ENCODE measurements around the gene CRYBA2. TPM values are rescaled to one million over a fixed set of nuclear protein-coding genes. Genes with fewer than 3 reads are reported as not detected.

Gene CRYBA2
- total RNA-seq, 1 donor from 2014 or later, result not detected

GRCh38 chr2:219025637-219026585 is 32.7 kb upstream of the CRYBA2 start:
- ATAC-seq (no peak), DNase-seq (no peak)
- intact Hi-C loops (cut with micrococcal nuclease), result no loop called here

- ATAC-seq (no peak), DNase-seq (no peak)
- intact Hi-C loops (cut with micrococcal nuclease), result no loop called here
These were observed 30.8 kb upstream of the CRYBA2 start for GRCh38 chr2:219024059-219024458.

GRCh38 chr2:219023045-219023605 is 29.9 kb upstream of the CRYBA2 start:
- ATAC-seq, result no peak
- no peak for DNase-seq
- intact Hi-C loops (cut with micrococcal nuclease), result no loop called here

- intact Hi-C loops (cut with micrococcal nuclease), result no loop called here
These were observed 29.4 kb upstream of the CRYBA2 start for GRCh38 chr2:219022616-219023015.

GRCh38 chr2:219022041-219022440 is 28.8 kb upstream of the CRYBA2 start:
- no peak for DNase-seq
- ATAC-seq, result no peak
- intact Hi-C loops (cut with micrococcal nuclease), result no loop called here

More at GRCh38 chr2:219022616-219023015, 29.4 kb upstream of the CRYBA2 start:
- no peak for ATAC-seq
- DNase-seq, result no peak

- ATAC-seq (no peak), DNase-seq (no peak)
- intact Hi-C loops (cut with micrococcal nuclease), result no loop called here
These were observed 28.4 kb upstream of the CRYBA2 start for GRCh38 chr2:219021591-219021990.

GRCh38 chr2:219020604-219021365 is 27.6 kb upstream of the CRYBA2 start:
- intact Hi-C loops (cut with micrococcal nuclease), result no loop called here
- DNase-seq (no peak), ATAC-seq (no peak)

GRCh38 chr2:219019436-219019835 is 26.2 kb upstream of the CRYBA2 start:
- intact Hi-C loops (cut with micrococcal nuclease), result no loop called here
- ATAC-seq (no peak), DNase-seq (no peak)

GRCh38 chr2:219018726-219019125 is 25.5 kb upstream of the CRYBA2 start:
- intact Hi-C loops (cut with micrococcal nuclease), result no loop called here
- DNase-seq, result no peak
- no peak for ATAC-seq

GRCh38 chr2:219018286-219018685 is 25.1 kb upstream of the CRYBA2 start:
- ATAC-seq (no peak), DNase-seq (no peak)
- intact Hi-C loops (cut with micrococcal nuclease), result no loop called here

GRCh38 chr2:219017201-219017931 is 24.1 kb upstream of the CRYBA2 start:
- ATAC-seq (no peak), DNase-seq (no peak)
- intact Hi-C loops (cut with micrococcal nuclease), result no loop called here

- intact Hi-C loops (cut with micrococcal nuclease), result no loop called here
- DNase-seq (no peak), ATAC-seq (no peak)
These were observed 23.5 kb upstream of the CRYBA2 start for GRCh38 chr2:219016721-219017120.

GRCh38 chr2:219010873-219011272 is 17.7 kb upstream of the CRYBA2 start:
- intact Hi-C loops (cut with micrococcal nuclease), result no loop called here
- ATAC-seq (no peak), DNase-seq (no peak)

GRCh38 chr2:219010162-219010756 is 17.0 kb upstream of the CRYBA2 start:
- intact Hi-C loops (cut with micrococcal nuclease), result no loop called here
- no peak for DNase-seq
- no peak for ATAC-seq

GRCh38 chr2:219009294-219009693 is 16.1 kb upstream of the CRYBA2 start:
- ATAC-seq (no peak), DNase-seq (no peak)
- intact Hi-C loops (cut with micrococcal nuclease), result no loop called here

GRCh38 chr2:219003979-219004378 is 10.8 kb upstream of the CRYBA2 start:
- intact Hi-C loops (cut with micrococcal nuclease), result no loop called here
- DNase-seq, result no peak
- ATAC-seq, result no peak

GRCh38 chr2:219003267-219003634 is 10.0 kb upstream of the CRYBA2 start:
- intact Hi-C loops (cut with micrococcal nuclease), result no loop called here
- DNase-seq, result no peak
- ATAC-seq, result no peak

- intact Hi-C loops (cut with micrococcal nuclease), result no loop called here
- DNase-seq (peak; percentile 48), ATAC-seq (peak; percentile 20)
These were observed 9.4 kb upstream of the CRYBA2 start for GRCh38 chr2:219002395-219003266.
